ENCODE data around the gene CXXC4.

GRCh38 chr4:104489731-104490095 is 5.0 kb downstream of the CXXC4 start:
- TF ChIP-seq EP300 (IDR thresholded peaks at IDR 0.05) (no peak), BHLHE40 (IDR thresholded peaks at IDR 0.05; ENCODE audit: low read depth, low read length) (no peak), MAX (IDR thresholded peaks at IDR 0.05) (no peak), HEYL (CRISPR knock-in tag; IDR thresholded peaks at IDR 0.05) (no peak), ESRRA (IDR thresholded peaks at IDR 0.05; ENCODE audit: borderline replicate concordance, low read length) (no peak), POLR2AphosphoS2 (conservative IDR thresholded peaks at IDR 0.05; ENCODE audit: low read length) (no peak), CTCF (IDR thresholded peaks at IDR 0.05) (no peak), ELK1 (IDR thresholded peaks at IDR 0.05; ENCODE audit: low read depth, low read length) (no peak), MAZ (IDR thresholded peaks at IDR 0.05; ENCODE audit: borderline replicate concordance, low read depth, low read length) (no peak), PHF8 (IDR thresholded peaks at IDR 0.05; ENCODE audit: borderline replicate concordance, low read depth) (no peak), CHD4 (IDR thresholded peaks at IDR 0.05; ENCODE audit: borderline replicate concordance) (no peak), POLR2A (IDR thresholded peaks at IDR 0.05; ENCODE audit: low read length) (no peak), RAD21 (conservative IDR thresholded peaks at IDR 0.05 in 1 of 2, IDR thresholded peaks at IDR 0.05 in 1 of 2) (no peak)
